GM18951 (cell line): ENCODE results near the gene DNAJC5.
"Not testable (repeated sequence)": the region's sequence is repeated elsewhere in the genome, so short reads cannot be mapped to it uniquely, and the experiment has no call there.

Source experiments
- POLR2A ChIP-seq: IDR thresholded peaks from 4 replicates; pipeline ENCODE4 v1.6.1; 2011; ENCODE audit warnings: mild to moderate bottlenecking; ENCODE audit not compliant: insufficient read length, insufficient read depth; ENCODE audit errors: extremely low read depth
- in situ Hi-C: fragments of 300-500 bp; cut with MboI; formaldehyde crosslinking; loops from one replicate; pipeline ENCODE4 v1.12.0; 2022; ENCODE audit warnings: low sequenced_read_pairs, mixed read lengths, inconsistent platforms; ENCODE audit not compliant: unreplicated experiment

Gene DNAJC5

GRCh38 chr20:63974402-63975200 lies 79.7 kb downstream of the DNAJC5 start:
- in situ Hi-C loops, result no loop called here
- no peak for TF ChIP-seq POLR2A

GRCh38 chr20:63976511-63976910 lies 81.6 kb downstream of the DNAJC5 start:
- in situ Hi-C loops, result not testable (repeated sequence)

- in situ Hi-C loops, result no loop called here
- TF ChIP-seq POLR2A, result no peak
These were observed 82.2 kb downstream of the DNAJC5 start for GRCh38 chr20:63976980-63977738.

- in situ Hi-C loops, result no loop called here
- TF ChIP-seq POLR2A, result peak; percentile 9
These were observed 82.9 kb downstream of the DNAJC5 start for GRCh38 chr20:63977739-63978276.

GRCh38 chr20:63978319-63979228 lies 83.6 kb downstream of the DNAJC5 start:
- in situ Hi-C loops, result no loop called here
- TF ChIP-seq POLR2A, result peak; percentile 65

GRCh38 chr20:63979229-63979556 lies 84.3 kb downstream of the DNAJC5 start:
- in situ Hi-C loops, result no loop called here
- TF ChIP-seq POLR2A, result no peak

GRCh38 chr20:63979557-63980316 lies 84.8 kb downstream of the DNAJC5 start, which contains the start of gene SAMD10:
TSS of gene SAMD10 (minus strand) at chr20:63979642. CDS start at chr20:63979467, 175 bp downstream.
- in situ Hi-C loops, result no loop called here
- TF ChIP-seq POLR2A, result peak; percentile 62

GRCh38 chr20:63980317-63980805 lies 85.4 kb downstream of the DNAJC5 start:
- no peak for TF ChIP-seq POLR2A
- in situ Hi-C loops, result no loop called here

GRCh38 chr20:63980806-63981728 lies 86.1 kb downstream of the DNAJC5 start, which contains the start of gene PRPF6:
TSS of gene PRPF6 (plus strand) at chr20:63981132. CDS start at chr20:63981246, 114 bp downstream.
- in situ Hi-C loops, result no loop called here
- TF ChIP-seq POLR2A, result peak; percentile 75

GRCh38 chr20:63982937-63983336 lies 88.0 kb downstream of the DNAJC5 start:
- no peak for TF ChIP-seq POLR2A
- in situ Hi-C loops, result no loop called here
